ENCODE data around the gene SLC5A4. TPM values are rescaled to one million over a fixed set of nuclear protein-coding genes. Genes with fewer than 3 reads are reported as not detected.

SLC5A4 gene
- total RNA-seq, 1 donor from 2014 or later: not detected

DNA sequence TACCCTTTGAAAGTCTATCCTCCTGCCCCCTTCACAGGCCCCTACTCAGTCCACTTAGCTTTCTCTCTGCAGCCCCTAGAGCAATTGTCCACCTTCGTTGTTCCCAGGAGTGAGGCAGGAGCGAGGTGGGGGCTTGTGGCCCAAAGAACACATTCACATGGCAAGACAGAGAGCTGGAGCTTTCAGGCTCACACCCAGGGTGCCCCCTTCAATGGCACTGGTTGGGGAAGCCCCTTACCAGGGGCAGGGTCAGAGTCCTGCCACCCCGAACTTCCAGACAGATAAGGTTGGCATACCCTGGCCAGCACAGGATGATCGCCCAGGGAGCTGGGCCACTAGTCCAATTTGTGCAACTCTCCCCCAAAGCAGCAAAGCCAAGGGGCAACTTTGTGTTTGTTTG is 6.2 kb upstream of the SLC5A4 start:
- Mint-ChIP-seq H3K27me3 (ENCODE audit: low read depth) (peaks cover 20% of the 10 kb centered on the region), H3K4me1 (ENCODE audit: low read depth) (peaks cover 8% of the 10 kb centered on the region), H3K27ac (ENCODE audit: unreplicated experiment) (no peak overlapping the region), H3K9me3 (ENCODE audit: low read depth) (no peaks in the 10 kb centered on the region), H3K4me3 (ENCODE audit: unreplicated experiment) (no peak overlapping the region), H3K36me3 (ENCODE audit: low read depth) (no peaks in the 10 kb centered on the region)
- TF ChIP-seq, protein P1, sequence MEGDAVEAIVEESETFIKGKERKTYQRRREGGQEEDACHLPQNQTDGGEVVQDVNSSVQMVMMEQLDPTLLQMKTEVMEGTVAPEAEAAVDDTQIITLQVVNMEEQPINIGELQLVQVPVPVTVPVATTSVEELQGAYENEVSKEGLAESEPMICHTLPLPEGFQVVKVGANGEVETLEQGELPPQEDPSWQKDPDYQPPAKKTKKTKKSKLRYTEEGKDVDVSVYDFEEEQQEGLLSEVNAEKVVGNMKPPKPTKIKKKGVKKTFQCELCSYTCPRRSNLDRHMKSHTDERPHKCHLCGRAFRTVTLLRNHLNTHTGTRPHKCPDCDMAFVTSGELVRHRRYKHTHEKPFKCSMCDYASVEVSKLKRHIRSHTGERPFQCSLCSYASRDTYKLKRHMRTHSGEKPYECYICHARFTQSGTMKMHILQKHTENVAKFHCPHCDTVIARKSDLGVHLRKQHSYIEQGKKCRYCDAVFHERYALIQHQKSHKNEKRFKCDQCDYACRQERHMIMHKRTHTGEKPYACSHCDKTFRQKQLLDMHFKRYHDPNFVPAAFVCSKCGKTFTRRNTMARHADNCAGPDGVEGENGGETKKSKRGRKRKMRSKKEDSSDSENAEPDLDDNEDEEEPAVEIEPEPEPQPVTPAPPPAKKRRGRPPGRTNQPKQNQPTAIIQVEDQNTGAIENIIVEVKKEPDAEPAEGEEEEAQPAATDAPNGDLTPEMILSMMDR (IDR thresholded peaks at IDR 0.05): no peak
- no peak for DNase-seq (ENCODE audit: low spot score)

DNA sequence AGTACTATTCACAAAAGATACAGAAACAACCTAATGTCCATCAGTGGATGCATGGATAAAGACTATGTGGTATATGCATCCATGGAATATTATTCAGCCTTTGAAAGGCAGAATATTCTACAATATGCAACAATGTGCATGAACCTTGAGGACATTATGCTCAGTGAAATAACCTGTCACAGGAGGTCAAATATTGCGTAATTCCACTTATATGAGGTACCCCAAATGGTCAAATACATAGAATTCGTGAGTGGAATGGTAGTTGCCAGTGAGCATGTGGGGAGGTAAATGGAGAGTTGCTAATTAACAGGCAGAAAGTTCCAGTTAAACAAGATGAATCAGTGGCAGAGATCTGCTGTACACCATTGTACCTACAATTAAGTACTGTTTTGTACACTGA is 3.6 kb upstream of the SLC5A4 start:
- Mint-ChIP-seq H3K27ac (ENCODE audit: unreplicated experiment) (no peak overlapping the region), H3K4me1 (ENCODE audit: low read depth) (no peaks in the 10 kb centered on the region), H3K27me3 (ENCODE audit: low read depth) (peaks cover 23% of the 10 kb centered on the region), H3K4me3 (ENCODE audit: unreplicated experiment) (no peak overlapping the region), H3K9me3 (ENCODE audit: low read depth) (no peaks in the 10 kb centered on the region), H3K36me3 (ENCODE audit: low read depth) (no peaks in the 10 kb centered on the region)
- TF ChIP-seq, protein P1 (IDR thresholded peaks at IDR 0.05): no peak
- DNase-seq (ENCODE audit: low spot score): no peak

DNA sequence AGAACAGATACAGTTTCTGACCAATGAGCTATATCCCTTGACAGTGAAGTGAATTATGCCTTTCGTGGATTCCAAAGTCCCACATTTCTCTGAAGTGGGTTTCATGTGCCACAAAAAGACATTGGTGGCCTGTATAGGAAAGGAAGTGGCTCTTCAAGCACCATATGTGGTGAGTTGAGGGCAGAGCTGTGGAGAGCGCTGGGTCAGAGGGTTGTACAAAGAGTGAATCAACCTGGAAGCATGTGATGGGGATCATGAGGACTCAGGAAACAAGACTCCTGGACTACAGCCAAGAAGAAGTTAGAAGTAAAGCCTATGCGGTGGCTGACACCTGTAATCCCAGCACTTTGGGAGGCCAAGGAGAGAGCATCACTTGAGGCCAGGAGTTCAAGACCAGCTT is 579 bp upstream of the SLC5A4 start:
- H3K4me1 Mint-ChIP-seq (ENCODE audit: low read depth): no peaks in the 10 kb centered on the region
- TF ChIP-seq, protein P1 (IDR thresholded peaks at IDR 0.05): no peak
- no peak overlapping the region for H3K4me3 Mint-ChIP-seq (ENCODE audit: unreplicated experiment)
- DNase-seq (ENCODE audit: low spot score): no peak
- no peaks in the 10 kb centered on the region for H3K9me3 Mint-ChIP-seq (ENCODE audit: low read depth)
- no peaks in the 10 kb centered on the region for H3K36me3 Mint-ChIP-seq (ENCODE audit: low read depth)
- peaks cover 26% of the 10 kb centered on the region for H3K27me3 Mint-ChIP-seq (ENCODE audit: low read depth)
- no peak overlapping the region for H3K27ac Mint-ChIP-seq (ENCODE audit: unreplicated experiment)

DNA sequence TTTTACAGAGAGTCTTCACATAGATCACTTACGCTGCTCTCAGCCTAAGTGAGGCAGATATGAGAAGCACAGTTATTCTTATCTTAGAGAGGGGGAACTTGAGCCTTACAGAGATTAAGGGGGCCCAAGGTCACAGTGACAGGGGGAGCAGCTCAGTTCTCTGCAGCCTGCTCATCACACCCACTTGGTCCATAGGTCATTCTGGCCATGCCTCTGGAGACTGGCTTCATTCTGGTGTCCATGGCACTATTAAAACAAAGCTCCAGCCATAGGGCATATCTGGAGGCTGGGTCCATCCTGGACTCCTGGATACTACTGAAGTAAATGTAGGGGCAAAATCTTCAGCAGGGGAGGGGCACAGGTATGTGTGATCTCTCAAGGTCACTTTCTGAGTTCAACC is 5.9 kb downstream of the SLC5A4 start:
- Mint-ChIP-seq H3K4me1 (ENCODE audit: low read depth) (no peaks in the 10 kb centered on the region), H3K27ac (ENCODE audit: unreplicated experiment) (no peak overlapping the region), H3K36me3 (ENCODE audit: low read depth) (no peaks in the 10 kb centered on the region), H3K4me3 (ENCODE audit: unreplicated experiment) (no peak overlapping the region), H3K27me3 (ENCODE audit: low read depth) (peaks cover 7% of the 10 kb centered on the region), H3K9me3 (ENCODE audit: low read depth) (no peaks in the 10 kb centered on the region)
- TF ChIP-seq, protein P1 (IDR thresholded peaks at IDR 0.05): no peak
- no peak for DNase-seq (ENCODE audit: low spot score)

DNA sequence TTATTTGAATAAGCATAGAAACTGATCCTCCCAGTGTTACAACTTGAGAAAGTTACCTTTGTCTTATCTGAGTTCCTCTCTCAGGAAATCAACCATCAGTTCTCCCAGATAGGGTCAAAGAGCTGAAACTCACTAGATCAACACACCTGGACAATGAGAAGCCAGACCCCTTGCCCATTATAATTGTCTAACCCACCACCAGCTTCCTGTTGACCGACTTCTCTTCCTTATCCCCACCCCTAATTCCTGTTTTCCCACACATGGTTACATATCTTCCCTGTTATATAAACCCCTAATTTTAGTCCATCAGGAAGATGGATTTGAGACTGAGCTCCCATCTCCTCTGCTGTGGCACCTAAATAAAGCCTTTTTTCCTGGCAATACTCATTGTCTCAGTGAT is 6.9 kb downstream of the SLC5A4 start:
- Mint-ChIP-seq H3K36me3 (ENCODE audit: low read depth) (no peaks in the 10 kb centered on the region), H3K4me1 (ENCODE audit: low read depth) (no peaks in the 10 kb centered on the region), H3K4me3 (ENCODE audit: unreplicated experiment) (no peak overlapping the region), H3K27me3 (ENCODE audit: low read depth) (peaks cover 7% of the 10 kb centered on the region), H3K9me3 (ENCODE audit: low read depth) (no peaks in the 10 kb centered on the region), H3K27ac (ENCODE audit: unreplicated experiment) (no peak overlapping the region)
- no peak for DNase-seq (ENCODE audit: low spot score)
- TF ChIP-seq, protein P1 (IDR thresholded peaks at IDR 0.05): no peak
